Measurements from ENCODE around the gene FGA.

Gene FGA

DNA sequence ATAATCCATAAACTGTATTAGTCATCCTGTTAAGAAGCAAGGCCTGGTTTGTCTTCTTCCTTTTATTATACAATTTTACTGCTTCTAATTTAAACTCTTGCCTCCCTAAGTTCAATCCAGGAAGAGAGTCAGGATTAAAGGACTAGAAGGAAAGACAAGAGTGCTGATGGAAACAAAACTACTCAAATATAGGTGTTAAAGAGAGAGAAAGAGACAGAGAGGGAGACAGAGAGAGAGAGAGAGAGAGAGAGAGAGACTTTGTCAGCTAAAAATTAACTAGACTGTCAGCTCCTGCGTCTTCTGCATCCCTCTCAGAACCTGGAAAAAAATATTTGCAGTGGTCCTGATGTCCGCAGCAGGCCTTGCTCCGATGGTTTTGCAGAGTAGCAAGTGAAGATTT, 35.4 kb upstream of the FGA start:
- TF ChIP-seq ZNF70 (CRISPR knock-in tag; IDR thresholded peaks at IDR 0.05), result no peak
- no peak for TF ChIP-seq ZFP30 (CRISPR knock-in tag; IDR thresholded peaks at IDR 0.05)
- TF ChIP-seq, protein P1, sequence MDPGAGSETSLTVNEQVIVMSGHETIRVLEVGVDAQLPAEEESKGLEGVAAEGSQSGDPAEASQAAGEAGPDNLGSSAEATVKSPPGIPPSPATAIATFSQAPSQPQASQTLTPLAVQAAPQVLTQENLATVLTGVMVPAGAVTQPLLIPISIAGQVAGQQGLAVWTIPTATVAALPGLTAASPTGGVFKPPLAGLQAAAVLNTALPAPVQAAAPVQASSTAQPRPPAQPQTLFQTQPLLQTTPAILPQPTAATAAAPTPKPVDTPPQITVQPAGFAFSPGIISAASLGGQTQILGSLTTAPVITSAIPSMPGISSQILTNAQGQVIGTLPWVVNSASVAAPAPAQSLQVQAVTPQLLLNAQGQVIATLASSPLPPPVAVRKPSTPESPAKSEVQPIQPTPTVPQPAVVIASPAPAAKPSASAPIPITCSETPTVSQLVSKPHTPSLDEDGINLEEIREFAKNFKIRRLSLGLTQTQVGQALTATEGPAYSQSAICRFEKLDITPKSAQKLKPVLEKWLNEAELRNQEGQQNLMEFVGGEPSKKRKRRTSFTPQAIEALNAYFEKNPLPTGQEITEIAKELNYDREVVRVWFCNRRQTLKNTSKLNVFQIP (CRISPR knock-in tag; IDR thresholded peaks at IDR 0.05; ENCODE audit: borderline replicate concordance, low read depth), result no peak
- TF ChIP-seq GLIS3 (CRISPR knock-in tag; IDR thresholded peaks at IDR 0.05), result no peak
- TF ChIP-seq SNAI2 (CRISPR knock-in tag; IDR thresholded peaks at IDR 0.05), result no peak
- TF ChIP-seq ARNTL (CRISPR knock-in tag; IDR thresholded peaks at IDR 0.05; ENCODE audit: borderline replicate concordance, low read depth), result no peak
- TF ChIP-seq, protein P2, sequence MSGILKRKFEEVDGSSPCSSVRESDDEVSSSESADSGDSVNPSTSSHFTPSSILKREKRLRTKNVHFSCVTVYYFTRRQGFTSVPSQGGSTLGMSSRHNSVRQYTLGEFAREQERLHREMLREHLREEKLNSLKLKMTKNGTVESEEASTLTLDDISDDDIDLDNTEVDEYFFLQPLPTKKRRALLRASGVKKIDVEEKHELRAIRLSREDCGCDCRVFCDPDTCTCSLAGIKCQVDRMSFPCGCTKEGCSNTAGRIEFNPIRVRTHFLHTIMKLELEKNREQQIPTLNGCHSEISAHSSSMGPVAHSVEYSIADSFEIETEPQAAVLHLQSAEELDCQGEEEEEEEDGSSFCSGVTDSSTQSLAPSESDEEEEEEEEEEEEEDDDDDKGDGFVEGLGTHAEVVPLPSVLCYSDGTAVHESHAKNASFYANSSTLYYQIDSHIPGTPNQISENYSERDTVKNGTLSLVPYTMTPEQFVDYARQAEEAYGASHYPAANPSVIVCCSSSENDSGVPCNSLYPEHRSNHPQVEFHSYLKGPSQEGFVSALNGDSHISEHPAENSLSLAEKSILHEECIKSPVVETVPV (CRISPR knock-in tag; IDR thresholded peaks at IDR 0.05), result no peak
- no peak for TF ChIP-seq TCF4 (CRISPR knock-in tag; IDR thresholded peaks at IDR 0.05; ENCODE audit: borderline replicate concordance)
- no peak for TF ChIP-seq PPARA (CRISPR knock-in tag; IDR thresholded peaks at IDR 0.05; ENCODE audit: borderline replicate concordance)
- no peak for TF ChIP-seq ISL1 (CRISPR knock-in tag; IDR thresholded peaks at IDR 0.05)
- TF ChIP-seq BACH2 (CRISPR knock-in tag; IDR thresholded peaks at IDR 0.05; ENCODE audit: borderline replicate concordance), result no peak
- TF ChIP-seq, protein P3, sequence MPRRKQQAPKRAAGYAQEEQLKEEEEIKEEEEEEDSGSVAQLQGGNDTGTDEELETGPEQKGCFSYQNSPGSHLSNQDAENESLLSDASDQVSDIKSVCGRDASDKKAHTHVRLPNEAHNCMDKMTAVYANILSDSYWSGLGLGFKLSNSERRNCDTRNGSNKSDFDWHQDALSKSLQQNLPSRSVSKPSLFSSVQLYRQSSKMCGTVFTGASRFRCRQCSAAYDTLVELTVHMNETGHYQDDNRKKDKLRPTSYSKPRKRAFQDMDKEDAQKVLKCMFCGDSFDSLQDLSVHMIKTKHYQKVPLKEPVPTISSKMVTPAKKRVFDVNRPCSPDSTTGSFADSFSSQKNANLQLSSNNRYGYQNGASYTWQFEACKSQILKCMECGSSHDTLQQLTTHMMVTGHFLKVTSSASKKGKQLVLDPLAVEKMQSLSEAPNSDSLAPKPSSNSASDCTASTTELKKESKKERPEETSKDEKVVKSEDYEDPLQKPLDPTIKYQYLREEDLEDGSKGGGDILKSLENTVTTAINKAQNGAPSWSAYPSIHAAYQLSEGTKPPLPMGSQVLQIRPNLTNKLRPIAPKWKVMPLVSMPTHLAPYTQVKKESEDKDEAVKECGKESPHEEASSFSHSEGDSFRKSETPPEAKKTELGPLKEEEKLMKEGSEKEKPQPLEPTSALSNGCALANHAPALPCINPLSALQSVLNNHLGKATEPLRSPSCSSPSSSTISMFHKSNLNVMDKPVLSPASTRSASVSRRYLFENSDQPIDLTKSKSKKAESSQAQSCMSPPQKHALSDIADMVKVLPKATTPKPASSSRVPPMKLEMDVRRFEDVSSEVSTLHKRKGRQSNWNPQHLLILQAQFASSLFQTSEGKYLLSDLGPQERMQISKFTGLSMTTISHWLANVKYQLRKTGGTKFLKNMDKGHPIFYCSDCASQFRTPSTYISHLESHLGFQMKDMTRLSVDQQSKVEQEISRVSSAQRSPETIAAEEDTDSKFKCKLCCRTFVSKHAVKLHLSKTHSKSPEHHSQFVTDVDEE (CRISPR knock-in tag; IDR thresholded peaks at IDR 0.05), result no peak
- no peak for ATAC-seq

DNA sequence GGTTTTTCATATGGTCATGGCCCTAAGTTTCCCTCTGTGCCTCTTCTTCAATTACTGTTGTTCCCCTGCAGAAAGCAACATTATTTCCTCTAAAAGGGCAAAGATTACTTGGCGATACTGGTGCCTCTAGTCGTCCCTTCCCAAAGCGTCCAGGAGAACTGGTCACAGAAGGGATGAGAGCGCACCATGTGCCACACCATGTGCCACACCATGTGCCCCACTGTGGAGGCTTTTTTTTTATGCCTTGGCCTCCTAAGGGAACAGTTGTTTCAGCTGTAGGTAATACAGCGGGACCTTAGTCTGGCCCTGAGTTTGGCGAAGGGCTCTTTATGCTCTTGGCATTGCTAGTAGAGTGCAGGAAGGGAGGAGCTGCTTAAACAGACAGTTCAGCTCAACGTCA, 33.5 kb upstream of the FGA start:
- TF ChIP-seq OSR1 (CRISPR knock-in tag; IDR thresholded peaks at IDR 0.05) (no peak), TOX (CRISPR knock-in tag; IDR thresholded peaks at IDR 0.05; ENCODE audit: borderline replicate concordance) (no peak), ZNF565 (CRISPR knock-in tag; conservative IDR thresholded peaks at IDR 0.05; ENCODE audit: low read depth) (no peak), ZNF70 (CRISPR knock-in tag; IDR thresholded peaks at IDR 0.05) (no peak), ESRRG (CRISPR knock-in tag; IDR thresholded peaks at IDR 0.05) (no peak), ZFP3 (CRISPR knock-in tag; IDR thresholded peaks at IDR 0.05) (no peak), ZNF8 (CRISPR knock-in tag; IDR thresholded peaks at IDR 0.05) (no peak), GLIS3 (CRISPR knock-in tag; IDR thresholded peaks at IDR 0.05) (no peak), ZFP30 (CRISPR knock-in tag; IDR thresholded peaks at IDR 0.05) (no peak)
- TF ChIP-seq, protein P4, sequence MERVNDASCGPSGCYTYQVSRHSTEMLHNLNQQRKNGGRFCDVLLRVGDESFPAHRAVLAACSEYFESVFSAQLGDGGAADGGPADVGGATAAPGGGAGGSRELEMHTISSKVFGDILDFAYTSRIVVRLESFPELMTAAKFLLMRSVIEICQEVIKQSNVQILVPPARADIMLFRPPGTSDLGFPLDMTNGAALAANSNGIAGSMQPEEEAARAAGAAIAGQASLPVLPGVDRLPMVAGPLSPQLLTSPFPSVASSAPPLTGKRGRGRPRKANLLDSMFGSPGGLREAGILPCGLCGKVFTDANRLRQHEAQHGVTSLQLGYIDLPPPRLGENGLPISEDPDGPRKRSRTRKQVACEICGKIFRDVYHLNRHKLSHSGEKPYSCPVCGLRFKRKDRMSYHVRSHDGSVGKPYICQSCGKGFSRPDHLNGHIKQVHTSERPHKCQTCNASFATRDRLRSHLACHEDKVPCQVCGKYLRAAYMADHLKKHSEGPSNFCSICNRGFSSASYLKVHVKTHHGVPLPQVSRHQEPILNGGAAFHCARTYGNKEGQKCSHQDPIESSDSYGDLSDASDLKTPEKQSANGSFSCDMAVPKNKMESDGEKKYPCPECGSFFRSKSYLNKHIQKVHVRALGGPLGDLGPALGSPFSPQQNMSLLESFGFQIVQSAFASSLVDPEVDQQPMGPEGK (CRISPR knock-in tag; IDR thresholded peaks at IDR 0.05; ENCODE audit: borderline replicate concordance), result no peak
- TF ChIP-seq, protein P3 (CRISPR knock-in tag; IDR thresholded peaks at IDR 0.05), result no peak
- no peak for ATAC-seq

DNA sequence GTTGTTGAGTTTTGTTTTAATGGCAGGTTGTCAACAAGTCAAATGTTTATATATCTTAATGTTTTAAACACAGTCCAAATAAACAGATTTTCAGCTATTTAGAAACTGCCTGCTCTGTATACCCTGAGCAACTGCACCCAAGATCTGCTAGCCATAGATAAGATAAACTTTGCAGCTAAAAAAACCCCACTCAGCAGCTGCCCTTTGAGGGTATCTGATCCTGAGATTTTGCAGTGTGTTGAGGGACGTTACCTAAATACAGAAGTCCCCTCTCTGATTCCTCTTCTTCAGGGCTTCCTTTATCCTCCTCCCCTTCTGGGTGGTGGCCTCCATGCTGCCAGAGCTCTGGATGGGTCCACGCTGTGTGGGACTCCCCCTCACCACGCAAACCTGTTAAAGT, 32.9 kb upstream of the FGA start:
- no peak for ATAC-seq
- TF ChIP-seq, protein P3 (CRISPR knock-in tag; IDR thresholded peaks at IDR 0.05), result no peak
- TF ChIP-seq ZC3H10 (CRISPR knock-in tag; IDR thresholded peaks at IDR 0.05), result no peak
- TF ChIP-seq PPARA (CRISPR knock-in tag; IDR thresholded peaks at IDR 0.05; ENCODE audit: borderline replicate concordance), result no peak
- TF ChIP-seq, protein P5, sequence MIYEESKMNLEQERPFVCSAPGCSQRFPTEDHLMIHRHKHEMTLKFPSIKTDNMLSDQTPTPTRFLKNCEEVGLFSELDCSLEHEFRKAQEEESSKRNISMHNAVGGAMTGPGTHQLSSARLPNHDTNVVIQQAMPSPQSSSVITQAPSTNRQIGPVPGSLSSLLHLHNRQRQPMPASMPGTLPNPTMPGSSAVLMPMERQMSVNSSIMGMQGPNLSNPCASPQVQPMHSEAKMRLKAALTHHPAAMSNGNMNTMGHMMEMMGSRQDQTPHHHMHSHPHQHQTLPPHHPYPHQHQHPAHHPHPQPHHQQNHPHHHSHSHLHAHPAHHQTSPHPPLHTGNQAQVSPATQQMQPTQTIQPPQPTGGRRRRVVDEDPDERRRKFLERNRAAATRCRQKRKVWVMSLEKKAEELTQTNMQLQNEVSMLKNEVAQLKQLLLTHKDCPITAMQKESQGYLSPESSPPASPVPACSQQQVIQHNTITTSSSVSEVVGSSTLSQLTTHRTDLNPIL (CRISPR knock-in tag; IDR thresholded peaks at IDR 0.05; ENCODE audit: low read depth), result no peak
- no peak for TF ChIP-seq ESRRG (CRISPR knock-in tag; IDR thresholded peaks at IDR 0.05)
- no peak for TF ChIP-seq ZNF70 (CRISPR knock-in tag; IDR thresholded peaks at IDR 0.05)
- no peak for TF ChIP-seq BACH2 (CRISPR knock-in tag; IDR thresholded peaks at IDR 0.05; ENCODE audit: borderline replicate concordance)
- TF ChIP-seq OSR1 (CRISPR knock-in tag; IDR thresholded peaks at IDR 0.05), result no peak
- no peak for TF ChIP-seq ISL1 (CRISPR knock-in tag; IDR thresholded peaks at IDR 0.05)
- TF ChIP-seq GLIS3 (CRISPR knock-in tag; IDR thresholded peaks at IDR 0.05), result no peak

Measured in SK-N-SH treated with all-trans-retinoic acid at 6 μM for 48 hours (cell line).